Measurements from ENCODE around the gene PDE11A. TPM values are rescaled to one million over a fixed set of nuclear protein-coding genes. Genes with fewer than 3 reads are reported as not detected.

Gene PDE11A
- total and polyA plus RNA-seq, 12 donors = 0.26 to 2.9 (median 0.58) TPM

- 64 to 73% (median 70%) methylated on average over 13 of the region's 13 CpGs for WGBS, 4 donors
- no peak overlapping the region for H3K4me3 ChIP-seq
- intact Hi-C loops (cut with DNase I) = loop anchor here (10.0 kb wide), 4 partner anchors 123 to 563 kb away; no protein-coding TSS in a partner anchor
- no peak for TF ChIP-seq CTCF (IDR thresholded peaks at IDR 0.05)
- no peaks in the 10 kb centered on the region for H3K27me3 ChIP-seq
- H3K4me1 ChIP-seq (replicated peaks in 1 of 2) = peaks cover 4 to 9% of the 10 kb centered on the region in 2 donors
- peak in 6 of 7 donors; percentile 22 to 70 (median 34) for DNase-seq
- peak overlapping the region in 2 of 5 donors; percentile 28 to 74 for H3K27ac ChIP-seq
- no peaks in the 10 kb centered on the region for H3K36me3 ChIP-seq (replicated peaks in 1 of 2)
- no peaks in the 10 kb centered on the region for H3K9me3 ChIP-seq (replicated peaks in 1 of 3)
Measured at GRCh38 chr2:177727577-177728398, 344.8 kb downstream of the PDE11A start.

GRCh38 chr2:177726931-177727348 is 345.6 kb downstream of the PDE11A start:
- Histone ChIP-seq H3K27ac (peak overlapping the region in 2 of 5 donors; percentile 28 to 74), H3K9me3 (replicated peaks in 1 of 3) (peaks cover 0 to 2% (median 0%) of the 10 kb centered on the region in 3 donors), H3K4me1 (replicated peaks in 1 of 2) (peaks cover 4 to 9% of the 10 kb centered on the region in 2 donors), H3K27me3 (no peaks in the 10 kb centered on the region), H3K36me3 (replicated peaks in 1 of 2) (no peaks in the 10 kb centered on the region), H3K4me3 (no peak overlapping the region)
- WGBS, 4 donors = 73 to 80% (median 79%) methylated on average over 5 of the region's 5 CpGs
- intact Hi-C loops (cut with DNase I) = loop anchor here (10.0 kb wide), 4 partner anchors 122 to 562 kb away; no protein-coding TSS in a partner anchor
- TF ChIP-seq CTCF (IDR thresholded peaks at IDR 0.05) (no peak), POLR2A (IDR thresholded peaks at IDR 0.05) (no peak)
- DNase-seq = no peak

- Histone ChIP-seq H3K9me3 (replicated peaks in 1 of 3) (peaks cover 0 to 3% (median 0%) of the 10 kb centered on the region in 3 donors), H3K4me3 (no peak overlapping the region), H3K4me1 (replicated peaks in 1 of 2) (peaks cover 4 to 9% of the 10 kb centered on the region in 2 donors), H3K27ac (no peak overlapping the region), H3K27me3 (no peaks in the 10 kb centered on the region), H3K36me3 (replicated peaks in 1 of 2) (no peaks in the 10 kb centered on the region)
- TF ChIP-seq POLR2A (IDR thresholded peaks at IDR 0.05) (no peak), CTCF (IDR thresholded peaks at IDR 0.05) (peak; percentile 79 to 86 (median 82))
- DNase-seq = peak; percentile 39 to 75 (median 54)
- intact Hi-C loops (cut with DNase I) = loop anchor here (10.0 kb wide), 4 partner anchors 120 to 560 kb away; no protein-coding TSS in a partner anchor
- 30 to 32% (median 31%) methylated on average over 10 of the region's 10 CpGs for WGBS, 4 donors
Measured at GRCh38 chr2:177724398-177725287, 347.9 kb downstream of the PDE11A start.

- H3K36me3 ChIP-seq (replicated peaks in 1 of 2) = no peaks in the 10 kb centered on the region
- 87 to 93% (median 89%) methylated on average over 3 of the region's 3 CpGs for WGBS, 4 donors
- no peaks in the 10 kb centered on the region for H3K27me3 ChIP-seq
- H3K27ac ChIP-seq = no peak overlapping the region
- H3K9me3 ChIP-seq (replicated peaks in 1 of 3) = peaks cover 0 to 3% (median 0%) of the 10 kb centered on the region in 3 donors
- DNase-seq = no peak
- TF ChIP-seq POLR2A (IDR thresholded peaks at IDR 0.05) (no peak), CTCF (IDR thresholded peaks at IDR 0.05) (no peak)
- intact Hi-C loops (cut with DNase I) = loop anchor here (10.0 kb wide), 4 partner anchors 118 to 558 kb away; no protein-coding TSS in a partner anchor
- H3K4me1 ChIP-seq (replicated peaks in 1 of 2) = peaks cover 4 to 9% of the 10 kb centered on the region in 2 donors
- no peak overlapping the region for H3K4me3 ChIP-seq
Measured at GRCh38 chr2:177723235-177723634, 349.3 kb downstream of the PDE11A start.

Data from adrenal gland (tissue), 12 donors.